Measurements from ENCODE around the gene CARMIL3.

DNA sequence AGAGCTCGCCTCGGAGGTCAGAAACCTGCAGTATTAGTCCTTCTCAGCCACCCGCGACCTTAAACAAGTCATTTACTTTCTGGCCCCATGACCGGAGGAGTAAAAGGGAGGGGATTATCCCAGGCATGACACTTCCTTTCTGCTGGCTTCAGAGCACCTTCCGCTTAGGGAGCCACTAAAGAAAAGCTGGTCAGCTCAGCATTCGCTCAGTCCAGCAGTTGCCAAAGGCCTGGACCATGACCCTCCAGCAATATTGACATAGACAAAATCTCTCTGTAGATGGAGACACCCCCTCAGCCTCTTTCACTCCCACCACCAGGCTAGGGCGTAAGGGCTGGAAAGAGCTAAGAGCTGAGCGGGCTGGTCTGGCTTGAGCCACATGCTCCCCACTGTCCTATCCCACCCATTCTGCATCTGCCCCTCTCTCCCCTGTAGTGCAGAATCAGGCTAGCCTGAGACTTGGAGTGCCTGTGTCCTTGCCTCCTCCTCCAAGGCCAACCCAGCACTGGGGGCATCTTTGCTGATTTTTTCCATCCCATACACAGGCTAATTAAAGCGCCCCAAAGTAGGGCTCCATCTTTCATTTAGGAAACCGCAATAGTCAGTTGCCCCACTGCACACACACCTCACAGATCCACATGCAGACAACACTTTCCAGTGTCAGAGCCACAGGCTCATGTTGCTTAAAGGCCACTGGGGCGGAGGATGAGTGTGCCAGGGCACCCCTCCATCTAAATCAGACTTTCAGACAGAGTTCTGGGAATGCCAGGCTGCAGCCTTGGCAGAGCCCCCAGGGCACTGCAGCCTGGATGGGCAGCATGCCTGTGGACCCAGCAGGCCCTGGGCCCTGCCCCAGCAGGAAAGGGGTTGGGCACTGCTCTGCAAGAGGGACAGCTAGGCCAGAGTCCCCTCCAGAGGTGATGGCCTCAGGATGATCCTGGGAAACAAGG is 15.6 kb downstream of the CARMIL3 start:
- TF ChIP-seq, protein P1, sequence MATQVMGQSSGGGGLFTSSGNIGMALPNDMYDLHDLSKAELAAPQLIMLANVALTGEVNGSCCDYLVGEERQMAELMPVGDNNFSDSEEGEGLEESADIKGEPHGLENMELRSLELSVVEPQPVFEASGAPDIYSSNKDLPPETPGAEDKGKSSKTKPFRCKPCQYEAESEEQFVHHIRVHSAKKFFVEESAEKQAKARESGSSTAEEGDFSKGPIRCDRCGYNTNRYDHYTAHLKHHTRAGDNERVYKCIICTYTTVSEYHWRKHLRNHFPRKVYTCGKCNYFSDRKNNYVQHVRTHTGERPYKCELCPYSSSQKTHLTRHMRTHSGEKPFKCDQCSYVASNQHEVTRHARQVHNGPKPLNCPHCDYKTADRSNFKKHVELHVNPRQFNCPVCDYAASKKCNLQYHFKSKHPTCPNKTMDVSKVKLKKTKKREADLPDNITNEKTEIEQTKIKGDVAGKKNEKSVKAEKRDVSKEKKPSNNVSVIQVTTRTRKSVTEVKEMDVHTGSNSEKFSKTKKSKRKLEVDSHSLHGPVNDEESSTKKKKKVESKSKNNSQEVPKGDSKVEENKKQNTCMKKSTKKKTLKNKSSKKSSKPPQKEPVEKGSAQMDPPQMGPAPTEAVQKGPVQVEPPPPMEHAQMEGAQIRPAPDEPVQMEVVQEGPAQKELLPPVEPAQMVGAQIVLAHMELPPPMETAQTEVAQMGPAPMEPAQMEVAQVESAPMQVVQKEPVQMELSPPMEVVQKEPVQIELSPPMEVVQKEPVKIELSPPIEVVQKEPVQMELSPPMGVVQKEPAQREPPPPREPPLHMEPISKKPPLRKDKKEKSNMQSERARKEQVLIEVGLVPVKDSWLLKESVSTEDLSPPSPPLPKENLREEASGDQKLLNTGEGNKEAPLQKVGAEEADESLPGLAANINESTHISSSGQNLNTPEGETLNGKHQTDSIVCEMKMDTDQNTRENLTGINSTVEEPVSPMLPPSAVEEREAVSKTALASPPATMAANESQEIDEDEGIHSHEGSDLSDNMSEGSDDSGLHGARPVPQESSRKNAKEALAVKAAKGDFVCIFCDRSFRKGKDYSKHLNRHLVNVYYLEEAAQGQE (IDR thresholded peaks at IDR 0.05; ENCODE audit: low read depth): no peak
- TF ChIP-seq POLR2A (IDR thresholded peaks at IDR 0.05; ENCODE audit: borderline replicate concordance, extremely low read depth, insufficient read depth, insufficient read length): no peak
- TF ChIP-seq, protein P2, sequence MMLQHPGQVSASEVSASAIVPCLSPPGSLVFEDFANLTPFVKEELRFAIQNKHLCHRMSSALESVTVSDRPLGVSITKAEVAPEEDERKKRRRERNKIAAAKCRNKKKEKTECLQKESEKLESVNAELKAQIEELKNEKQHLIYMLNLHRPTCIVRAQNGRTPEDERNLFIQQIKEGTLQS (IDR thresholded peaks at IDR 0.05): no peak
- no peak for TF ChIP-seq CBX3 (IDR thresholded peaks at IDR 0.05; ENCODE audit: low read depth)
- TF ChIP-seq SP1 (IDR thresholded peaks at IDR 0.05; ENCODE audit: low read depth): no peak
- TF ChIP-seq RAD21 (IDR thresholded peaks at IDR 0.05; ENCODE audit: low read depth): no peak
- TF ChIP-seq EGR1 (IDR thresholded peaks at IDR 0.05; ENCODE audit: low read depth): no peak
- TF ChIP-seq POLR2AphosphoS5 (IDR thresholded peaks at IDR 0.05; ENCODE audit: low read depth, low read length): no peak
- TF ChIP-seq, protein P3, sequence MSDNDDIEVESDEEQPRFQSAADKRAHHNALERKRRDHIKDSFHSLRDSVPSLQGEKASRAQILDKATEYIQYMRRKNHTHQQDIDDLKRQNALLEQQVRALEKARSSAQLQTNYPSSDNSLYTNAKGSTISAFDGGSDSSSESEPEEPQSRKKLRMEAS (IDR thresholded peaks at IDR 0.05): no peak

All from HCT116 (cell line).